Gastrocnemius medialis (tissue), 4 donors: Measurements from ENCODE around the gene EFNA1. TPM values are rescaled to one million over a fixed set of nuclear protein-coding genes. Genes with fewer than 3 reads are reported as not detected.

Experiments
- ATAC-seq, 2 donors: fragments of 150-250 bp; one replicate each; pipeline ENCODE4 v1.9.1; 2016
- DNase-seq, 2 donors: peaks; one replicate each; pipeline ENCODE4 v3.0.0-alpha.2; 2019
- H3K27ac ChIP-seq, 4 donors: fragments of 200-600 bp; sonication (generic); 1 replicate in 1 of 4; 2 replicates in 3 of 4; pipeline ENCODE4 v1.5.1; 2016 to 2018; ENCODE audit warnings: mild to moderate bottlenecking in 2 of 4, moderate library complexity in 1 of 4
- H3K27me3 ChIP-seq, 3 donors: fragments of 200-600 bp; sonication (generic) in 2 of 3; 1 replicate in 1 of 3; 2 replicates in 2 of 3; pipeline versions ENCODE4 v1.5.1 to v1.6.0; 2016 to 2019; ENCODE audit warnings: mild to moderate bottlenecking in 1 of 3, moderate library complexity in 1 of 3
- H3K36me3 ChIP-seq, 2 donors: fragments of 200-600 bp; sonication (generic) in 1 of 2; one replicate each; pipeline ENCODE4 v1.5.1; 2017 to 2018
- H3K4me1 ChIP-seq, 2 donors: fragments of 200-600 bp; sonication (generic) in 1 of 2; one replicate each; pipeline ENCODE4 v1.5.1; 2016 to 2017; ENCODE audit warnings: mild to moderate bottlenecking in 2 of 2
- H3K4me3 ChIP-seq, 4 donors: fragments of 200-600 bp; sonication (generic) in 3 of 4; 1 replicate in 1 of 4; 2 replicates in 3 of 4; pipeline ENCODE4 v1.5.1; 2016 to 2019; ENCODE audit warnings: mild to moderate bottlenecking in 2 of 4
- H3K9me3 ChIP-seq, 3 donors: fragments of 200-600 bp; sonication (generic) in 2 of 3; 1 replicate in 1 of 3; 2 replicates in 2 of 3; pipeline ENCODE4 v1.5.1; 2016 to 2019
- POLR2A ChIP-seq, 2 donors: fragments of 450-650 bp; IDR thresholded peaks; one replicate each; pipeline ENCODE4 v1.6.1; 2017; ENCODE audit warnings: antibody characterized with exemption in 2 of 2, mild to moderate bottlenecking in 2 of 2, moderate library complexity in 2 of 2
- in situ Hi-C, 4 donors: fragments of 200-750 bp; cut with MboI; loops; one replicate each; pipeline versions ENCODE4 v1.15.0 to v1.8.0; 2017; ENCODE audit warnings: low sequenced_read_pairs in 4 of 4
- intact Hi-C: fragments of 100-400 bp; cut with DNase I; formaldehyde crosslinking; loops from one replicate; pipeline ENCODE4 v1.15.1; 2023; ENCODE audit warnings: low total_unique reads
- total RNA-seq, 4 donors: library from RNA; depleted of rRNA; stranded (reverse); fragments of >200 nt; gene quantifications; one replicate each; pipeline versions ENCODE4 v1.1.0 to v1.2.3, GENCODE V29; 2016
- TF ChIP-seq, protein P1 (sequence below), 5 experiments: fragments of 450-650 bp in 3 of 5; fragments of 200-600 bp in 2 of 5; sonication (generic) in 2 of 5; IDR thresholded peaks in 4 of 5; conservative IDR thresholded peaks in 1 of 5; 1 replicate in 4 of 5; 2 replicates in 1 of 5; pipeline ENCODE4 v1.5.1; 2016 to 2019; ENCODE audit warnings: antibody characterized with exemption in 5 of 5, mild to moderate bottlenecking in 3 of 5, moderate library complexity in 3 of 5

The EFNA1 gene
- total RNA-seq, 4 donors from 2014 or later, result 12.6 to 35.1 (median 14.4) TPM

DNA sequence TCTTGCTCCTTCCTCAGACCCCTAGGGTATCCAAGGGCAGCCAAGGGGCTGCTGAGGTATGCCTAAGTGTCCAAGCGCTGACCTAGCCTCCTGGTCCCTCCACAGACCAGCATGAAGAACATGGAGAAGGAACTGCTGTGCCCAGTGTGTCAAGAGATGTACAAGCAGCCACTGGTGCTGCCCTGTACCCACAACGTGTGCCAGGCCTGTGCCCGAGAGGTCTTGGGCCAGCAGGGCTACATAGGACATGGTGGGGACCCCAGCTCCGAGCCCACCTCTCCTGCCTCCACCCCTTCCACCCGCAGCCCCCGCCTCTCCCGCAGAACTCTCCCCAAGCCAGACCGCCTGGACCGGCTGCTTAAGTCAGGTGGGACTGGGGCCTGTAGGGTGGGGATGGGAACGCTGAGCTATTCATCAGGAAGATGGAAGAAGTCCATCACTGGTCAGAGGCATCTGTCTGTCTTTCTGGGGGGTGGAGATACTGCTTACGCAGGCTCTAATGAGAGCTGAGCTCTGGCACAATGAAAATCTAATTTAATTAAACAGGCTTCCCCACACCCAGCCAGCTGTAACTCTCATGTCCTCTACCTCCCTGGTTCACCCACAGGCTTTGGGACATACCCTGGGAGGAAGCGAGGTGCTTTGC, 47.7 kb downstream of the EFNA1 start:
- in situ Hi-C loops (no loop called here), intact Hi-C loops (no loop called here)
- DNase-seq (no peak), ATAC-seq (no peak)
- H3K9me3 ChIP-seq, result no peaks in the 10 kb centered on the region
- H3K27me3 ChIP-seq, result peaks cover 15 to 21% (median 18%) of the 10 kb centered on the region in 3 donors
- no peak overlapping the region for H3K4me3 ChIP-seq
- H3K36me3 ChIP-seq, result peaks cover 0 to 5% of the 10 kb centered on the region in 2 donors
- no peak overlapping the region for H3K27ac ChIP-seq
- TF ChIP-seq POLR2A (IDR thresholded peaks at IDR 0.05), result no peak
- TF ChIP-seq, protein P1, sequence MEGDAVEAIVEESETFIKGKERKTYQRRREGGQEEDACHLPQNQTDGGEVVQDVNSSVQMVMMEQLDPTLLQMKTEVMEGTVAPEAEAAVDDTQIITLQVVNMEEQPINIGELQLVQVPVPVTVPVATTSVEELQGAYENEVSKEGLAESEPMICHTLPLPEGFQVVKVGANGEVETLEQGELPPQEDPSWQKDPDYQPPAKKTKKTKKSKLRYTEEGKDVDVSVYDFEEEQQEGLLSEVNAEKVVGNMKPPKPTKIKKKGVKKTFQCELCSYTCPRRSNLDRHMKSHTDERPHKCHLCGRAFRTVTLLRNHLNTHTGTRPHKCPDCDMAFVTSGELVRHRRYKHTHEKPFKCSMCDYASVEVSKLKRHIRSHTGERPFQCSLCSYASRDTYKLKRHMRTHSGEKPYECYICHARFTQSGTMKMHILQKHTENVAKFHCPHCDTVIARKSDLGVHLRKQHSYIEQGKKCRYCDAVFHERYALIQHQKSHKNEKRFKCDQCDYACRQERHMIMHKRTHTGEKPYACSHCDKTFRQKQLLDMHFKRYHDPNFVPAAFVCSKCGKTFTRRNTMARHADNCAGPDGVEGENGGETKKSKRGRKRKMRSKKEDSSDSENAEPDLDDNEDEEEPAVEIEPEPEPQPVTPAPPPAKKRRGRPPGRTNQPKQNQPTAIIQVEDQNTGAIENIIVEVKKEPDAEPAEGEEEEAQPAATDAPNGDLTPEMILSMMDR (IDR thresholded peaks at IDR 0.05 in 4 of 5, conservative IDR thresholded peaks at IDR 0.05 in 1 of 5), result no peak
- H3K4me1 ChIP-seq, result peaks cover 14% of the 10 kb centered on the region in 2 donors

DNA sequence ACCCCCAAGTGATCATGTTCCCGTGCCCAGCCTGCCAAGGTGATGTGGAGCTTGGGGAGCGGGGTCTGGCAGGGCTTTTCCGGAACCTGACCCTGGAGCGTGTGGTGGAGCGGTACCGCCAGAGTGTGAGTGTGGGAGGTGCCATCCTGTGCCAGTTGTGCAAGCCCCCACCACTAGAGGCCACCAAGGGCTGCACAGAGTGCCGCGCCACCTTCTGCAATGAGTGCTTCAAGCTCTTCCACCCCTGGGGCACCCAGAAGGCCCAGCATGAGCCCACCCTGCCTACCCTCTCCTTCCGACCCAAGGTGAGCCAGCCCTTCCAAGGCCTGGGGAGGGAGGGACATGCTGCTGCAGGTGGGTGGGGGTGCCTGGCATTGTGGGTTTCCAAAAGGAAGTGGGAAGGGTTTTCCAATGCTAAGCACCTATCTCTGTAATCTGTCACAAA, 48.3 kb downstream of the EFNA1 start:
- intact Hi-C loops, result loop anchor here (1.0 kb wide), 1 partner anchor 17 kb away; no protein-coding TSS in a partner anchor

DNA sequence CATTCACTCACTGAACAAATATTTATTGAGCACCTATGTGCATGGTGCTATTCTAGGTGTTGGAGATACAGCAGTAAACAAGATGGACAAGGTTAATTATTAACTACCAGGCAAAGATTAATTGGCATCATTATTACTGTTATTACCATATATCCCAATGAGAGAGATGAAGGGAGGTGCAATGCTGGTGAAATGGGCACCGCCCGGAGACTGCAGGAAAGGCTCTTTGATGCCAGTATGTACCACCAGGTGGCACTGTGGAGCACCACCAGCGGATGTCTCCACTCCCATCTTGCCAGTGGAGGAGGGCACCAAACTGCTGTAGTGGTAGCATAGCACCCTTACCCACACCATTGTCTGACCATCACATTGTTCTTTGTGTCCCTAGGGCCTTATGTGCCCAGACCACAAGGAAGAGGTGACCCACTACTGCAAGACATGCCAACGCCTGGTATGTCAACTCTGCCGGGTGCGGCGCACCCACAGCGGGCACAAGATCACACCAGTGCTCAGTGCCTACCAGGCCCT, 48.9 kb downstream of the EFNA1 start:
- no peaks in the 10 kb centered on the region for H3K9me3 ChIP-seq
- no peak overlapping the region for H3K4me3 ChIP-seq
- H3K4me1 ChIP-seq, result peaks cover 14% of the 10 kb centered on the region in 2 donors
- intact Hi-C loops (loop anchor here (1.0 kb wide), 1 partner anchor 17 kb away; no protein-coding TSS in a partner anchor), in situ Hi-C loops (no loop called here)
- peaks cover 15 to 21% (median 18%) of the 10 kb centered on the region in 3 donors for H3K27me3 ChIP-seq
- H3K36me3 ChIP-seq, result no peaks in the 10 kb centered on the region
- TF ChIP-seq, protein P1 (IDR thresholded peaks at IDR 0.05 in 4 of 5, conservative IDR thresholded peaks at IDR 0.05 in 1 of 5), result peak; percentile 78 to 91 (median 85)
- no peak for TF ChIP-seq POLR2A (IDR thresholded peaks at IDR 0.05)
- ATAC-seq, result peak; percentile 27 to 68
- H3K27ac ChIP-seq, result no peak overlapping the region
- peak; percentile 36 to 68 for DNase-seq

More for the DNA sequence above, 48.3 kb downstream of the EFNA1 start:
- Histone ChIP-seq H3K9me3 (no peaks in the 10 kb centered on the region), H3K36me3 (no peaks in the 10 kb centered on the region), H3K4me1 (peaks cover 14% of the 10 kb centered on the region in 2 donors), H3K27me3 (peaks cover 15 to 21% (median 18%) of the 10 kb centered on the region in 3 donors), H3K27ac (no peak overlapping the region), H3K4me3 (no peak overlapping the region)
- in situ Hi-C loops, result no loop called here
- no peak for ATAC-seq
- no peak for DNase-seq
- TF ChIP-seq, protein P1 (IDR thresholded peaks at IDR 0.05 in 4 of 5, conservative IDR thresholded peaks at IDR 0.05 in 1 of 5), result no peak
- TF ChIP-seq POLR2A (IDR thresholded peaks at IDR 0.05), result no peak

DNA sequence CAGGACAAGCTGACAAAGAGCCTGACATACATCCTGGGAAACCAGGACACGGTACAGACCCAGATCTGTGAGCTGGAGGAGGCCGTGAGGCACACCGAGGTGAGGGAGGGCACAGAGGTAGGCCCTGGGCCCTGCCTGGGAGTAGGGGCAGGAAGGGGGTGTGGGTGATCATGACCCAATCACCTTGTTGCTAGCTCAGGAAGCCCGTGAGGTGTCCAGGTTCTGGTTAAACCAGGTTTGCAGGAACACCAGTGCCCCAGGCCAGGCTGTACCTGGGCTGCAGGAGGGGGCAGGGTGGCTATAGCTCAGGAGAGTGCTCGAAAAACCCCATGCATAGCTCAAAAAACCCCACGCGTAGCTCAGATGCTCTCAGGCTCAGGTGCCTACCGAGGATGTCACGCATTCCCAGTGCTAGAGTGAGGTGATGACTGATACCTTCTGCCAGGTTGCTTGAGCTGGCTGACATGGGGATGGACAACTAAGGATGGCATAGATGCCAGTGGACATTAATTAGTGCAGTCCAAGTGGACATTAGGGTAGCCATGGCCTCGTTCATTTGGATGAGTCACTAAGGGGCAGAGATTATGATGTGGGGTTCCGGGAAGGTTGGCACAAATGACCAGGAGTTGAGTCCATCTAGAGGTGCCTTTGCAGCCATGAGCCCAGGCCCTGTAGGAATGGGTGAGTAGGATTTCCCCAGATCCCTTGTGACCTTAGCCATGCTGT, 49.7 kb downstream of the EFNA1 start:
- no peak overlapping the region for H3K27ac ChIP-seq
- intact Hi-C loops, result no loop called here
- TF ChIP-seq, protein P1 (IDR thresholded peaks at IDR 0.05 in 4 of 5, conservative IDR thresholded peaks at IDR 0.05 in 1 of 5), result no peak
- TF ChIP-seq POLR2A (IDR thresholded peaks at IDR 0.05), result no peak
- H3K27me3 ChIP-seq, result peaks cover 15 to 21% (median 18%) of the 10 kb centered on the region in 3 donors
- in situ Hi-C loops, result no loop called here
- H3K4me1 ChIP-seq, result peaks cover 9% of the 10 kb centered on the region in 2 donors
- no peak overlapping the region for H3K4me3 ChIP-seq
- H3K36me3 ChIP-seq, result no peaks in the 10 kb centered on the region
- no peak for ATAC-seq
- no peaks in the 10 kb centered on the region for H3K9me3 ChIP-seq
- no peak for DNase-seq
